Measurements from ENCODE around the gene IL22RA1. TPM values are rescaled to one million over a fixed set of nuclear protein-coding genes. Genes with fewer than 3 reads are reported as not detected.

Gene IL22RA1
- total RNA-seq, 2 experiments from 2014 or later, result 0.11 TPM; not detected in 1

DNA sequence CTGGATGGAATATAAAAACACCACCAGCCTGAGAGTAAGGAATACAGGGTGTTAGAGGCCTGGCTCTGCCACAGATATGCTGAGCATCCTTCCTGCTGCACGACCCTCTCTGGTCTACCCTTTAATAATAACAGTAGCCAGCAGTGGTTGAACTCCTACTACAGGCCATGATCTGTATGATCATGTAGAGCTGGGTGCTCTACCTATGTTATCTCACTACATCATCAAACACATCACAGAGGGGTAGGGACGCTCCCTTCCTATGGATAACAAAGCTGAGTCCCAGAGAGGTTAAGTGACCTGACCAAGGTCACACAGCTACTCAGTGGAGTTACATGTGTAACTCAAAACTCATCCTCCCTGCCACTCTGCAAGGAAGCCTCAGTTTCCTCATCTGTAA lies 18.0 kb downstream of the IL22RA1 start:
- no peaks in the 10 kb centered on the region for H3K36me3 Mint-ChIP-seq
- no peaks in the 10 kb centered on the region for H3K4me1 Mint-ChIP-seq
- peaks cover 2% of the 10 kb centered on the region for H3K9me3 Mint-ChIP-seq
- ATAC-seq (ENCODE audit: low read depth) (no peak), DNase-seq (no peak)
- H3K27ac Mint-ChIP-seq, result no peak overlapping the region
- POLR2A ChIA-PET, result no interaction called here
- H3K27me3 Mint-ChIP-seq, result peaks cover 8% of the 10 kb centered on the region
- H3K4me3 Mint-ChIP-seq, result no peak overlapping the region

GRCh38 chr1:24123611-24124010 lies 19.3 kb downstream of the IL22RA1 start:
- Mint-ChIP-seq H3K27me3 (peaks cover 2% of the 10 kb centered on the region), H3K9me3 (no peaks in the 10 kb centered on the region), H3K36me3 (no peaks in the 10 kb centered on the region), H3K4me3 (no peak overlapping the region), H3K4me1 (no peaks in the 10 kb centered on the region), H3K27ac (no peak overlapping the region)
- ATAC-seq (ENCODE audit: low read depth) (no peak), DNase-seq (no peak)
- POLR2A ChIA-PET, result no interaction called here

DNA sequence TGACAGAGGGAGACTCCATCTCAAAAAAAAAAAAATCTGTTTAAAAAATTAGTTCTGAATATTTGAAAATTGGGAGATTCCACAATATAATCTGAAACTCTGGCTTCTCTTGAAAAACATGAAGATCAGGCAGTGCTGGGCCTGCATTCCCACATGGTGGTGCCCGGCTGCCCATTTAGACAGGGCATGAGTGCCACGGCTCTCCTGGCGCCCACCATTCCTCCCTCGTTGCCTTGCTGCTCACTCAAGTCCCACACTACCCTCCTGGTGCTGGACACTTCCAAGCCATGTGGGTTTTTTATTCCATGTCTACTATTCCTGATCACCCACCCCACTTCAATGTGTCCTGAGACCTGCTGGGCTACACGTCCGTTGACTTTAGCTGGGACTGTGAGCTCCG lies 20.2 kb downstream of the IL22RA1 start:
- Mint-ChIP-seq H3K27me3 (peaks cover 4% of the 10 kb centered on the region), H3K36me3 (no peaks in the 10 kb centered on the region), H3K27ac (no peak overlapping the region), H3K4me3 (no peak overlapping the region), H3K9me3 (no peaks in the 10 kb centered on the region), H3K4me1 (no peaks in the 10 kb centered on the region)
- POLR2A ChIA-PET, result no interaction called here
- no peak for DNase-seq
- no peak for ATAC-seq (ENCODE audit: low read depth)

GRCh38 chr1:24121406-24121805 lies 21.5 kb downstream of the IL22RA1 start:
- DNase-seq (no peak), ATAC-seq (ENCODE audit: low read depth) (no peak)
- POLR2A ChIA-PET, result no interaction called here
- Mint-ChIP-seq H3K9me3 (no peaks in the 10 kb centered on the region), H3K27me3 (peaks cover 11% of the 10 kb centered on the region), H3K27ac (no peak overlapping the region), H3K36me3 (no peaks in the 10 kb centered on the region), H3K4me3 (no peak overlapping the region), H3K4me1 (no peaks in the 10 kb centered on the region)

DNA sequence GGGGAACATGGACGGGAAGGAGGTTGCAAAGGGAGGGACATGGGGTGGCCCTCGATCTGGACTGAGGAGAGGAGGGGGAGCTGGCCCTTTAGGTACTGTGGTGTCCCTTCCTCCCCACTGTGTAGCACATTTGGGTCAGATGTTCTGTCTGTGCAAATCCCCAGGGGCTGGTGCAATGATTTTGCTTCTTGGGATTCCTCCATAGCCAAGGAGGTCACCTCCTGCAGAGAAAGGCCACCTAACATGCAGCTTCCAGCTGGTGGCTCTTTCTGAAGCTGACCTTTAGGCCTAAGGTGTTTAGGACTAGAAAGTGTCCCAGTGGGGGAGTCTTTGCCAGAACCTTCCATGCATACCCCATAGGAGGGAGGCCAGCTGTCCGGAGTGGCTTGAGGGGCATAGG lies 22.0 kb downstream of the IL22RA1 start:
- Mint-ChIP-seq H3K9me3 (no peaks in the 10 kb centered on the region), H3K4me3 (no peak overlapping the region), H3K27me3 (peaks cover 13% of the 10 kb centered on the region), H3K27ac (no peak overlapping the region), H3K36me3 (no peaks in the 10 kb centered on the region), H3K4me1 (no peaks in the 10 kb centered on the region)
- no peak for ATAC-seq (ENCODE audit: low read depth)
- POLR2A ChIA-PET, result no interaction called here
- no peak for DNase-seq

GRCh38 chr1:24119859-24120756 lies 22.8 kb downstream of the IL22RA1 start:
- no peak overlapping the region for H3K4me3 Mint-ChIP-seq
- no peaks in the 10 kb centered on the region for H3K4me1 Mint-ChIP-seq
- H3K27me3 Mint-ChIP-seq, result peaks cover 11% of the 10 kb centered on the region
- POLR2A ChIA-PET, result no interaction called here
- H3K9me3 Mint-ChIP-seq, result no peaks in the 10 kb centered on the region
- no peak for DNase-seq
- no peak overlapping the region for H3K27ac Mint-ChIP-seq
- no peaks in the 10 kb centered on the region for H3K36me3 Mint-ChIP-seq
- no peak for ATAC-seq (ENCODE audit: low read depth)

DNA sequence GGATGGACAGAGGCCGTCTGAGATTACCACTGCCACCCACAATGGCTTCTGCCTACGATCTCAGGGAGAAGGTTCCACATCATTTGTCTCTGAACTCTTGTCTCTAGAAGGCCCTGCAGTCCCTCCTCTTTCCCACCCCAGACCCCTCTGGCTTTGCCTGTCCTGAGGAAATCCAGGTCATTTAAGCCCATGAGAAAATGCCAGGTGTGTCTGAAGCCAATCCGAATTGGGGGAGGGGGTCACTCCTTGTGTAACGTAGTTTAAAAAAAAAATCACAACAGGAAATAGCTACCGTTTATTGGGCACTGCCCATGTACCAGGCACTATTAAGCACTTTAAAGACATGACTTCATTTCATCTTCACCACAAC lies 23.5 kb downstream of the IL22RA1 start:
- Mint-ChIP-seq H3K4me3 (no peak overlapping the region), H3K9me3 (no peaks in the 10 kb centered on the region), H3K27me3 (peaks cover 11% of the 10 kb centered on the region), H3K4me1 (no peaks in the 10 kb centered on the region), H3K36me3 (no peaks in the 10 kb centered on the region), H3K27ac (no peak overlapping the region)
- DNase-seq, result no peak
- POLR2A ChIA-PET, result no interaction called here
- no peak for ATAC-seq (ENCODE audit: low read depth)

DNA sequence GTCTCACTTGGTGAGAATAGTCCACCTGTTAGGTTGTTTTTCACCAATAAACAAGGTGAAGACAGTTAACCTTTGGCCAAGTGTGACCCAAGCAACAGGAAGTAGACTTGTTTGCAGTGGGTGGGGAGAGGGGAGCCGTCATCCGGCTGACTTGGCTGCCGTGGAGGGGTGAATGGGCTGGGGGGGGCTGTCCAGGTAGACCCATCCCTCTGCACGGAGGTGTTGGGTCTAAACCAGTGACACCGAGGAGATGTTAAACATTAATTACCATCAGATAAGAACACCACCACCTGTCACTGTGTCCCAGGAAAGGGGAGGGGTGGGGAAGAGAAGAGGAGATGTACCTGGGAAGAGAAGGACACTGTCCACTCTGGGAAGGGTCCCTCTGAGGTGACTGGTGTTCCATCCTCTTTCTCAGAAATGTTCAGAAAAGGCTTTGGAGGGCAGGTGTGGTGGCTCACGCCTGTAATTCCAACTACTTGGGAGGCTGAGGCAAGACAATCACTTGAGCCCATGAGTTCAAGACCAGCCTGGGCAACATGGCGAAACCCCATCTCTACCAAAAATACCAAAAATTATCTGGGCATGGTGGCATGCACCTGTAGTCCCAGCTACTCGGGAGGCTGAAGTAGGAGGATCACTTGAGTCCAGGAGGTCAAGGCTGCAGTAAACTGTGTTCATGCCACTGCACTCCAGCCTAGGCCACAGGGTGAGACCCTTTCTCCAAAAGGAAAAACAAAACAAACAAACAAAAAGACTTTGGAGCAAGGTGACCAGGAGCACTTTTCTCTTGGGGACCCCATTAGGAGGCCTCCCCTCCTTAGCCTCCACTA lies 24.3 kb downstream of the IL22RA1 start:
- ATAC-seq (ENCODE audit: low read depth), result no peak
- H3K9me3 Mint-ChIP-seq, result no peaks in the 10 kb centered on the region
- peaks cover 13% of the 10 kb centered on the region for H3K27me3 Mint-ChIP-seq
- no peaks in the 10 kb centered on the region for H3K36me3 Mint-ChIP-seq
- no peaks in the 10 kb centered on the region for H3K4me1 Mint-ChIP-seq
- no peak overlapping the region for H3K27ac Mint-ChIP-seq
- POLR2A ChIA-PET, result no interaction called here
- no peak overlapping the region for H3K4me3 Mint-ChIP-seq
- no peak for DNase-seq

DNA sequence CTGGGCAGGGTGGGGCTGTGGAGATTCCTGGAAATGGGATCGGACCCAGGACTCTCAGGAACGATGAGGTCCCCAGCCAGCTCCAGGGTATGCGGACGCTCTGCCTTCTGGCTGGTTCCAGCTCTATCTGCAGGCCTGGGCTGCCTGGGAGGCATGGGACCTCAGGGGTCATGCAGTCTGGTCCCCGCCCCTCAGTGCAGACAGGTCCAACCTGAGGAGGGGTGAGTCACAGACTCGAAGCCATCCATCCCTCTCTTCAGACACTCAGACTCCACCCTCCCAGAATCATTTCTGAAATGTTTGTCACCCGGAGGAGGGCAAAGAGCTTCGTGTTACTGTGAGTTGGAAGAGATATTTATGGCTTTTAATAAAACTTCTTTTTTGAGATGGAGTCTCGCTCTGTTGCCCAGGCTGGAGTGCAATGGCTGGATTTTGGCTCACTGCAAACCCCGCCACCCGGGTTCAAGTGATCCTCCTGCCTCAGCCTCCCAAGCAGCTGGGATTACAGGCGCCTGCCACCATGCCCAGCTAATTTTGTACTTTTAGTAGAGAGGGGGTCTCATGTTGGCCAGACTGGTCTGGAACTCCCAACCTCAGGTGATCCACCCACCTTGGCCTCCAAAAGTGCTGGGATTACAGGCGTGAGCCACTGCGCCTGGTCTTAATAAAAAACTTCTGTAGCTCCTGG lies 25.1 kb downstream of the IL22RA1 start:
- DNase-seq (no peak), ATAC-seq (ENCODE audit: low read depth) (no peak)
- Mint-ChIP-seq H3K36me3 (no peaks in the 10 kb centered on the region), H3K9me3 (no peaks in the 10 kb centered on the region), H3K4me3 (no peak overlapping the region), H3K27ac (no peak overlapping the region), H3K27me3 (peaks cover 17% of the 10 kb centered on the region), H3K4me1 (no peaks in the 10 kb centered on the region)
- POLR2A ChIA-PET, result no interaction called here

- Mint-ChIP-seq H3K4me1 (peaks cover 5% of the 10 kb centered on the region), H3K36me3 (no peaks in the 10 kb centered on the region), H3K27ac (no peak overlapping the region), H3K4me3 (no peak overlapping the region), H3K27me3 (peaks cover 22% of the 10 kb centered on the region), H3K9me3 (no peaks in the 10 kb centered on the region)
- DNase-seq (no peak), ATAC-seq (ENCODE audit: low read depth) (no peak)
- POLR2A ChIA-PET, result no interaction called here
These were observed 25.8 kb downstream of the IL22RA1 start for GRCh38 chr1:24117132-24117531.

GRCh38 chr1:24114753-24115152 lies 28.2 kb downstream of the IL22RA1 start:
- H3K27me3 Mint-ChIP-seq, result peaks cover 29% of the 10 kb centered on the region
- no peaks in the 10 kb centered on the region for H3K36me3 Mint-ChIP-seq
- no peak overlapping the region for H3K27ac Mint-ChIP-seq
- DNase-seq, result no peak
- no peak overlapping the region for H3K4me3 Mint-ChIP-seq
- ATAC-seq (ENCODE audit: low read depth), result no peak
- POLR2A ChIA-PET, result interaction anchor here (0.6 kb wide), 1 partner anchor 338 kb away, joined by 3 read pairs; no protein-coding TSS in a partner anchor
- no peaks in the 10 kb centered on the region for H3K9me3 Mint-ChIP-seq
- peaks cover 5% of the 10 kb centered on the region for H3K4me1 Mint-ChIP-seq

- POLR2A ChIA-PET, result no interaction called here
- peaks cover 29% of the 10 kb centered on the region for H3K27me3 Mint-ChIP-seq
- ATAC-seq (ENCODE audit: low read depth) (no peak), DNase-seq (no peak)
- no peak overlapping the region for H3K4me3 Mint-ChIP-seq
- peaks cover 5% of the 10 kb centered on the region for H3K4me1 Mint-ChIP-seq
- H3K36me3 Mint-ChIP-seq, result no peaks in the 10 kb centered on the region
- H3K9me3 Mint-ChIP-seq, result no peaks in the 10 kb centered on the region
- H3K27ac Mint-ChIP-seq, result no peak overlapping the region
These were observed 29.3 kb downstream of the IL22RA1 start for GRCh38 chr1:24113641-24114033.

DNA sequence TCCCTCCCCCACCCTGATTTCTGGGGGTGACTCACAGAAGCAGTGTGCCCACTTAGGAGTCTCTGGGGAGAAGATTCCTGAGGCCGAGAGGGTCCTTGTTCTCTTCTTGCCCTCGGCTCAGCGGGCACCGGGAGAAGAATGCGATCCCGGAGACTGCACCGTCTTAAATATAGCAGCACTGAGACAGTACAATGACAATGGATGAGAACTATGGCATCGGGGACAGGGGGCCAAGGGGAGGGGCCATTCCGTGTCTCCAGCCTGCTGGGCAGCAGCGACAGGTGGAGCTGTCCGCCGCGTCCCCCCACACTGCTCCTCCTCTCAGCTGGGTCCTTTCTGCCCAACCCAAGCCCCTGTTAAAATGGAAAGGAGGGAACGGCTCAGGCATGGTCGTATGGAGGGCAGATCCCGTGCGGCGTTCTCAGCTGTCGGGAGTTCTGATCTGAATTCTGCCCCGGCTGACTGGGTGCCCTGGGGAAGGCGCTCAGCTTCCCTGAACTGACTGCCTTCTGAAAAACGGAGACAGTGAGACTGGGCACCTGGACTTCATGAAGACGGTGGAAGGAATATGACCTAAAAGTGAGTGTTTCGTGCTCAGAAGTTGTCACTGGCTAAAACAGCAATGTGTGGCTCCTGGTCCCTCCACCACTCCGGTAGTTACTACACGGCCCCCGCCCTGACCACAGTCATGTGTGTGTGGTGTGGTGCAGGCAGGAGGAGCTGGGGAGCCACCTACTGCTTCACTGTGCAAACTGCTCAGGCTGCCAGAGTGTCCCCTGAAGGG lies 30.8 kb downstream of the IL22RA1 start, which contains the start of gene MYOM3:
MYOM3 (minus strand) TSS at position 140 of the 784 bp plus-strand sequence. CDS start 3,499 bp downstream, outside the sequence.
- no peaks in the 10 kb centered on the region for H3K9me3 Mint-ChIP-seq
- H3K4me1 Mint-ChIP-seq, result peaks cover 5% of the 10 kb centered on the region
- POLR2A ChIA-PET, result no interaction called here
- peaks cover 23% of the 10 kb centered on the region for H3K27me3 Mint-ChIP-seq
- peak within 1 kb of the TSS; percentile 30 for H3K4me3 Mint-ChIP-seq
- no peak within 1 kb of the TSS for H3K27ac Mint-ChIP-seq
- DNase-seq (peak; percentile 59), ATAC-seq (ENCODE audit: low read depth) (peak; percentile 97)
- H3K36me3 Mint-ChIP-seq, result no peaks in the 10 kb centered on the region

All from activated naive CD8-positive, alpha-beta T cell treated with anti-CD3 and anti-CD28 coated beads, Interleukin-2, amount 10 ng/mL, durations not matched to agents 7 days and 5 days (primary cell).